NCI-H2196 (cell line): Measurements from ENCODE around the gene KIAA0319L.
A peak's percentile ranks its signal among the peaks of the same experiment; 100 is the strongest.

Experiments
- DNase-seq: peaks from one replicate; lab custom pipeline; 2025; ENCODE audit not compliant: unreplicated experiment; lab: John Stamatoyannopoulos, UW

Gene KIAA0319L

DNA sequence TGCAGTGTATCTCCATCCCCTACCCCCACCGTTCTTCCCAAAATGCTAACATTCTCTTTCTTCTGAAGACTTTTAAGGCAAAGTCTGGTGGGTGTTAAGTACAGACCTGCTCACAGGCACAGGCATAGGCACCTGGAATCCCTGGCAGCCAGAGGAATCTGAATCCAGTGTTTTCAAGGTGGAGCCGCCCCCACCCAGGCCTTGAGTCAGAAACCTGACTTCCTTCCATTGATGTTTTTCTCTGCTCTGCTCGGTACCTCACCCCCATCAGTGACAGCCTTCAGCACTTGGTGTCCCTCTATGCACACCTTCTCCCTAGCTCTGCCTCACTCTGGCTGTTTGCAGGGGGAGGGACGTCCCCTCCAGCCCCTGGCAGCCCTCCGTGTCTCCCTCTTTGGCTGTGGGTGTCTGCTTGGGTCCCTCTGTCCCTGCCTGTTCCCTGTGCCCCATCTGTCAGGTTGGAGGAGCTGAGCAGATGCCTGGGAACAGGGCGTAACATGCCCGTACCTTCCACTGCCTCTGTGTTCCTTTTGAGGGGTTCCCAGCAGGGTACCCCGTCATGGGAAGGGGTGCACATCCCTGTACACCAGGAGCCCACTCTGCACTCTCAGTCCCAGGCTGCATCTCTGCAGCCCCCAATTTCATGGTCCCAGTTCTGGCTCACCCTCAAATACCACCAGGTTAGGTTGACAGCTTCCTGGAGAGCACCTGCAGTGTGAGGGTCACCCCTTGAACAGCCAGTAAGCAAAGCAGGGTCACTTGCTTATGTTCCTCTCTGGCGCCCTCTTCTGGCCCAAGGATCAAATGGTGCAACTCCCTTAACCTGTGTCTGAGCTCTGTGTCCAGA is 7.1 kb upstream of the KIAA0319L start:
- DNase-seq: peak; percentile 85

DNA sequence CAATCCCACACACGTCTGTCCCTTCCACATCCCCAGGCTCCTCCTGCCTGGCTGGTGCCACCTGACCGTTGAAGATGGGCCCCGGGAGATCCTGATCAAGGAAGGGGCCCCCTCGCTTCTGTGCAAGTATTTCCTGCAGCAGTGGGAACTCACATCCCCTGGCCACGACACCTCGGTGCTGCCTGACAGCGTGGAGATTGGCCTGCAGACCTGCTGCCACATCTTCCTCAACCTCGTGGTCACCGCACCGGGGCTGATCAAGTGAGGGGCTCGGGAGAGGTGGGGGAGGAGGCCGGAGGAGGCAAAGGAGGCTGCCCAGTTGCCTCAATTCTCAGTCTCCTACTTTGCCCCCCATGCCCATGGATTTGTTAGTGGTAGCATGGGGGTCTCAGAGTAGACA is 6.0 kb upstream of the KIAA0319L start:
- no peak for DNase-seq

DNA sequence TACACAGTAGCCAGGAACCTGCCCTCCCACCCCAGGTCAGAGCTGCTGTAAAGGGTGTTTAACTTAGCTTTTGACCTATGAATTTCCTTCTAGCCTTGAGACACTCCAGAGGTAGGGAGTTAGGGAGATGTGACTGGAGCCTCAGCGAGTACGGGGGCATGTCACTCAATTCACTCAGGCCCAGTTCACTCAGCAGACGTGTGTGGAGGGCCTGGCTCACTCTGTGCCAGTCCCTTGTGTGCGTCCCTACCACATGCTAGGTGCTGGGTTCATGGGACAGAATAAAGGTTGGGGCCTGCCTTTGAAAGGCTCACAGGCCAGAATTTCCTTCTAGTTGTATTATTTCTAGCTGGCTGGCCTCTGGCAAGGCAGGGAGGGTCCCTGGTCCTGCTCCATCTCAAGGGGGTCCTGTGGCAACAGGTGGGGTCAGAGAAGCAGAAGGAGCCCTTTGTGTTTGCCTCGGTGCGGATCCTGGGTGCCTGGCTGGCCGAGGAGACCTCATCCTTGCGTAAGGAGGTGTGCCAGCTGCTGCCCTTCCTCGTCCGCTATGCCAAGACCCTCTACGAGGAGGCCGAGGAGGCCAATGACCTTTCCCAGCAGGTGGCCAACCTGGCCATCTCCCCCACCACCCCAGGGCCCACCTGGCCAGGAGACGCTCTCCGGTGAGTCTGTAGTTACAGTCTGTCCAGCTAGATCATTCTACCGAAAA is 4.9 kb upstream of the KIAA0319L start:
- no peak for DNase-seq

DNA sequence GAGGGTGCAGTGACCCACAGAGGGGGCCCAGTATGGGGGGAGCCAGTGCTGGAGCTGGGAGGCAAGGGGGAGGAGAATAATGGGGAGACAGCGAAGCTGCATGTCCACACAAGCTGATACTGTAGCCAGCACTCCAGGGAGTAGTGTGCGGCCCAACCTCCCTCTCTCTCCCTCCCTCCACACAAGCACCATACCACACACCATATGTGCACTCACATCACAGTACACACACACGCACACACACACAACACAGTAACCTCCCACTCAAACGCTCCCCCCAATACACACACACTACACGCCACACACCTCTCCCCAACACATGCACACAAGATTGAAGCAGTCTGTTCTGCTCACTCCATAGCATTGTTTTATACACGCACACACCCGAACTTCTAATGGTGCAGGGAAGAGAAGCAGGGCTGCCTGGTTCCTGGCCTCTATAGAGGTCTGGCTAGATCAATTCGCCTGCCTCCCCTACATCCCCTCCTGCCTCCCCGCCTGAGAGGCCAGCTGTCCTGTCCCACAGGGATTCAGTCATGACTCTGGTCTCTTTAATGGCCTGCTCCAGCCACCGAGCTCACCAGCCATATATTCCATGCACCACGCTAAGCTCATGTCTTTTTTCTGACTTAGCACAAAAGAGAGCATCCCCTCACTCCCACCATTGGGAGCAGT is 4.2 kb upstream of the KIAA0319L start:
- no peak for DNase-seq

DNA sequence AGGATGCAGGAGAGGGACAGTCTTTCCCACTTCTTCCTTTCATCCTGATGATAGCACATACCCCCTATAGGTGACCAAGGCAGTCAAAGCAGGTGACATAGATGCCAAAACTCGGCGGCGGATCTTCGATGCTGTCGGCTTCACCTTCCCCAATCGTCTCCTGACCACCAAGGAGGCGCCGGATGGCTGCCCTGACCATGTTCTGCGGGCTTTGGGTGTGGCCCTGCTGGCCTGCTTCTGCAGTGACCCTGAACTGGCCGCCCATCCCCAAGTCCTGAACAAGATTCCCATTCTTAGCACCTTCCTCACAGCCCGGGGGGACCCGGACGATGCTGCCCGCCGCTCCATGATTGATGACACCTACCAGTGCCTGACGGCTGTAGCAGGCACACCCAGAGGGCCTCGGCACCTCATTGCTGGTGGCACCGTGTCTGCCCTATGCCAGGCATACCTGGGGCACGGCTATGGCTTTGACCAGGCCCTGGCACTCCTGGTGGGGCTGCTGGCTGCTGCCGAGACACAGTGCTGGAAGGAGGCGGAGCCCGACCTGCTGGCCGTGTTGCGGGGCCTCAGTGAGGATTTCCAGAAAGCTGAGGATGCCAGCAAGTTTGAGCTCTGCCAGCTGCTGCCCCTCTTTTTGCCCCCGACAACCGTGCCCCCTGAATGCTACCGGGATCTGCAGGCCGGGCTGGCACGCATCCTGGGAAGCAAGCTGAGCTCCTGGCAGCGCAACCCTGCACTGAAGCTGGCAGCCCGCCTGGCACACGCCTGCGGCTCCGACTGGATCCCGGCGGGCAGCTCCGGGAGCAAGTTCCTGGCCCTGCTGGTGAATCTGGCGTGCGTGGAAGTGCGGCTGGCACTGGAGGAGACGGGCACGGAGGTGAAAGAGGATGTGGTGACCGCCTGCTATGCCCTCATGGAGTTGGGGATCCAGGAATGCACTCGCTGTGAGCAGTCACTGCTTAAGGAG is 3.3 kb upstream of the KIAA0319L start:
- peak; percentile 36 for DNase-seq

DNA sequence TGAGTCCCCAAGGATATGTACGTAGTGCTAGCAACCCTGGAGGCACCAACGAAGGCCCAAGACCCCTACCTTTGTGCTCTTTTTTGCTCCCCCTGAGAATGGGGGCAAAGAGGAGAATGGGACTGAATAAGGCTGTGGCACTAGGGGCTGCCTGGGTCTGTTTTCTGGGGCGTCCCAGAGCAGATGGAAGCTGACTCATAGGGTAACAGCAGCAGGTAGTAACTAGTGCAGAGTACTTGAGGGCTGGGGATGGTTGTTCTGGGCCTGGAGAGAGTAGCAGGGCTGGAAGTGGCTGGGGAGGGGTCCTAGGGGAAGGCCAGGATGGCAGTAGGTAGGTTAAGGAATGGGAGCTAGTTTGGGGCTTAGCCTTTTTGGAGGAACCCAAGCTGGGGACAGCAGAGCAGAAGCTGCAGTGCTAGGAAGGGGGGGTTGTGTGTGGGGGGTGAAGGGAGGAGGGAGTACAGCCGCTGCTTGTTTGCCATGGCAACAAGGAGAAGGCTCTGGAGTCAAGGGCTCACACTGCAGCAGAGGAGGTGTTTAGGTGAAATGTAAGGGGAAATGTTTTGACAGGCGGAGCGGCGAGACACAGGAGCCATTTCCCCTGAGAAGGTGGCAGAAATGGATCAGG is 2.2 kb upstream of the KIAA0319L start:
- DNase-seq: no peak

DNA sequence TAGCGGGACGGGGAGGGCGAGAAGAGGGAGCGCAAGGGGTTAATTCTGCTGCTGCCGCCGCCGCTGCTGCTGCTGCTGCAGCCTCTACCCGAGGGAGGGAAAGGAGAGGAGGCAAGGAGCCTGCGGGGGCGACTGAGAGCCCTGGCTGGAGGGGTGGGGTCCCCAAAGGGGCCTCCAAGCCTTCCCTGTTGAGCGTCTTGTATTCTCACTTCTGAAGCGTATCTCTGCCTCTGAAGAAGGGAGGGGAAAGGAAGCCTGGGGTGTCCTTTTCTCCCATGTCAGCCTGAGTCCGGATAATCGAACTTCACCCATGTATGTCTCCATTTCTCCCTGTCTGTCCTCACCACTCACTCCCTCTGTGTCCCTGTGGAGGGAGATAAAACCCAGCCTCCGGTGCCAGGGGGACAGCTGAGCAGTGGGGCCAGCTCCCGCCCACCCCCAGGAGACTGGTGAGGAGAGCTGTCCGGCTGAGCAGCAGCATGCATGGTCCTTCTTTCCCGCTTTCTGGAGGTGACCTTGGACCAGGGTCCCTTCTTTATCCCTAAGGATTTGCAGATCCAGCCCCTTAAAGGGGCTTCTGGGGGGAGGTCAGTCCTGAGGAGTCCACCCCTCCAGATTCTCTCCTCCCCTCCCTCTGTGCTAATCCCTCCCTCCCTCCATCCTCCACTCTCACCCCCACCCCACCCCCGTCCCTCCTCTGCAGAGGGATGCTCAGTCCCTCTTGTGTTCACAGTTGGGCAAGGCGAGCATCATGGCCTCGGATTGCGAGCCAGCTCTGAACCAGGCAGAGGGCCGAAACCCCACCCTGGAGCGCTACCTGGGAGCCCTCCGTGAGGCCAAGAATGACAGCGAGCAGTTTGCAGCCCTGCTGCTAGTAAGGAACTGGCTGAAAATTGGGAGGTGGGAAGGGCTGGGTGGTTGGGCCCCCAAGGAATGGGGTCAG is 1.4 kb upstream of the KIAA0319L start:
- DNase-seq: no peak

DNA sequence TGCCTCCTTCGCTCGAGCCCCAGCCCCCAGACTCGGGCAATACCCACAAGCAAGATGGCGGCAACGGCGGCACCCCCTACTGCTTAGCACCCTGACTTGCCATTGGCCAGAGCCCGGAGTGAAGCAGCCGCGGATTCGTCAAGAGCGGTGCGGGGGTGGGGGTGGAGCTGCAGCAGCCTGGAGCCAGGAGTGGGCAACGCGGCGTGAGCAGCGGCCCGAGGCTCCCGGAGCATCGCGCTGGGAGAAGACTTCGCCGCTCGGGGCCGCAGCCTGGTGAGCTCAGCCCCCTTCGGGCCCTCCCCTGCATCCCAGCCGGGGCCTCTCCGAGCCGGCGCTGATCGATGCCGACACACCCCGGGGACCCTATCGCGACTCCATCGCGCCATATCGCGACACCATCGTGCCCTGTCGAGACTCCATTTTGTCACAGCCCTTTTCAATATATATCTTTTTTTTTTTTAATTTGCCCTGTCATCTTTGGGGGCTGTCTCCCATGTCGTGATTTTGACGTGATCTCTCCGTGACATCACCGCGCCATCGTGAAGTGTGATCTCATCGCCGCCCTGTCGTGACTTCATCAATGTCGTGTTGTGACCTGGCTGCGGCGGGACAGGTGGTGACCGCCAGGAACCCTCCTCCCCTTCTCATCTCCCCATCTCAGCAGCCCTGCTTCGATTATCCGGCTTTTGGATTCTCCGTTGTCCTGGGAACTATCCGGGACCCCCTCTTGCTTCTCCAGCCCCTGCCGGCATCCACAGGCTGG is 589 bp upstream of the KIAA0319L start, which contains the start of gene NCDN:
Gene NCDN (plus strand): TSS at position 189 of the 763 bp plus-strand sequence. CDS start 392 bp downstream, at position 581.
- peak; percentile 94 for DNase-seq

DNA sequence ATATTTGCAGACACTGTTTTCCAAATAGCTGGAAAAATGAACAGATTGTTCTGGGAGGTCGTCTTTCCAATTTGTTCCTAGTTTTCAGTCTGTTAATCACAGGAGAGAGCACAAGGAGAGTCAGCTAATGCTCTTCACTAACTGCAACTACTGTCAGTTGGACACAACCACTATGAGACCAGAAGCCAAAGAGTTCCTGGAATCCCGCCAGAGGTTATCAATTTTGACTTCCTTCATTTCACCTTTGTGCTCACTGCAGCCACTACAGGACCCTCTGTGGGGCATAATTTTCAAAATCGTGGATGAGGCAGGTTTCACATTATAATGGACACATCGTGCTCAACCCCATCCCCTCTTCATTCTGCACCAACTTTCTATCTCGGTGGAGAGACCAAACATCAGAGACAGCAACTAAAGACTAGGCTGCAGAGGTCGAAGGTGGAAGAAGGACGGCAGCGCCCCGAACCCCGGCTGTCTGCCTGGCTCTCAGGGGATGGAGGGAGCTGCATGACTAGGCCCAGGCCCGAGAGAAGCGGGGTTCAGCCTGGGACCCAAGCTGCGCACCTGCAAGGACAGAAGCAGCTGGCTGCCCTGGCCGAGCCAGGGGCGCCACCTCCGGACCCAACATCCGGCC is 602 bp downstream of the KIAA0319L start:
- DNase-seq: no peak

DNA sequence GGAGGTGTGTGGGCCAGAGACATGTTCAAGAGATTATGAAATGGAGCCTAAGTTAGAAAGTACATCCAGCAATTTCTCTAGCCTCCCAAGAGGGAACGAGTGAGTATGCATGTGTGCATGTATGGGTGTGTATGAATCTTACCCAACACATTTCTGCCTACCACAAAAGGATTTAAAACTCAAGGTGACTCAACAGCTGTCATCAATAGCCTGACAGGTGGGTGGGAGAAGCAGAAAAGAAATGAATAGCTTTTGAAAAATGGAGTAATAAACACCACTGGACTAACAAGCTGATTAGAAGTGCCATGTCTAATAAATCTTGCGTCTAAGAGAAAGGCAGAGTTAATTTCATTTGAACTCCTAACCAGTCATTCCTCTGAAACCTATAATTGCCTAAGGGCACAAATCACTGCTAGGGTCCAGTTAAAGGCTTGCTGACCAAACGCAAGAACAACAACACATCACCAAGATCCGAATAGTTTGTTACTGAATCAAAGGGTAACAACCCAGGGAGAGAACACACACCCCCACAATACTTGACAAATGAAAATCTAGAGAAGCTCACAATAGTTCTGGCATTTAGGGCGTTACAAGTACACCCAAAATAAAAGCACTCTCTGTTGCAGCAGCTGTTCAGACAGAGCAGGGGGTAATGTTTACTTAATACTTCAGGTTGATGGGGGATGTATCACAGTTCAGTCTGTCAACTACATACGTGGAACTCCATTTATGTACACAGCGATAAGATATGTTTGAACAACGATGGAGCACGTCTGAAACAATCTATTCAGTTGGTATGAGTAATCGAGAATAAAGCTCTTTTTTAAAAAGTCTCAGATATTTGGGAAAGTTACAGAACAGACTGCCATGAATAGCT is 1.4 kb downstream of the KIAA0319L start:
- DNase-seq: peak; percentile 62

DNA sequence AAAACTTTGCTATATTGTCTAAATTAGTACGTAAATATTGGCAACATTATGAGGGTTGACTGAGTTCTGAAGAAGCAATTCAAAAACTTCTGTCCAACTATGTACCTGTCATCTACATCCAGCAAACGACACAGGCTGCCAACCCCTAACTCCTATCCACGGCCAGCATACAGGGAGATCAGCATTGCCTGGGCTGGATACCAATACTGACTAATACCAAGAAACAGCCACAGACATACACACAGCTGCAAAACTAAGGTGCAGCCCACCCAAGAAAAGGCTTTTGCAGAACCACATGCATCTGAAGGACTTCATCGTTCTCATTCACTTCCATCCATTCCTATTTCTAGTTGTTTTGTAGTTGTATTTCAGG is 2.0 kb downstream of the KIAA0319L start:
- DNase-seq: no peak

DNA sequence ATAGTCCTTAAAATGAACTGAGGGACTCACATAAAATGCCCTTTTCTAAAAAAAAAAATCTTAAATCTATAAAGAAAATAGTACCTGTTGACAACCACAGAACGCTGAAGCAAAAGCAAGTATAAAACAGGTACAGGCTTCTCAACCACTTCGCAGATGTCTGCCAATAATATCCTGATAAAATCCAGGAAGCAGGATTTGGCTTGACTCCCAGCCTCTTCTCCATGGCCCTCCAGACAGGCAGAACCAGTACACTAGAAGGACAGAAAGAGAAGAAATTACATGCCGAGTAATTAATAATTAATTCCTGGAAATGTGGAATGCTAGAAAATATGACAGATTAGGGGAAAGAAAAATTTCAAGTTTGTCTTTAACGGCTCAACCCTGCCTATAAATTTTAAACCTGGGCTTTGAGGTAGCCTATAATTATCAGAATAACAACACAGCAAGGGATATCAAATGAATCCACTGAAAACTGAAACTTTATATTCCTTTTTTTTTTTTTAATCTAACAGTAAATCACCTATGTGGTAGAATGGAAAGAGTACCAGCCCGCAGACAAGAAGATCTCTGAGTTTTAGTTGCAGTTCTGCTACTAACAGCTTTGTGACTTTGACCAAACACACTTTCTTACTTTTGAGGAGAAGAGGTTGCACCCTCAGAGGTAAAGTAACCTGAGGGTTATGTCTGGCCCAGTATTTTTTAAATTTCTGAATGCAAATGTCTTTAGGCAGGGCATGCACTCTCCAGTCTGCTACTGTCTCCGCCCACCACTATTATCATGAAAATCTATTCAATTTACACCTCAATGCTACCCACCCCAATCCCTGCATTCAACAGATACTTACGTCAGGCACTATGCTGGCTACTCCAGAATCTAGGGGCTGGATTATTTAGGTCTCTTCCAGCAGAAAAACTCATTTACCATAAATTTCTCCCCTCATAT is 2.7 kb downstream of the KIAA0319L start:
- DNase-seq: peak; percentile 50

DNA sequence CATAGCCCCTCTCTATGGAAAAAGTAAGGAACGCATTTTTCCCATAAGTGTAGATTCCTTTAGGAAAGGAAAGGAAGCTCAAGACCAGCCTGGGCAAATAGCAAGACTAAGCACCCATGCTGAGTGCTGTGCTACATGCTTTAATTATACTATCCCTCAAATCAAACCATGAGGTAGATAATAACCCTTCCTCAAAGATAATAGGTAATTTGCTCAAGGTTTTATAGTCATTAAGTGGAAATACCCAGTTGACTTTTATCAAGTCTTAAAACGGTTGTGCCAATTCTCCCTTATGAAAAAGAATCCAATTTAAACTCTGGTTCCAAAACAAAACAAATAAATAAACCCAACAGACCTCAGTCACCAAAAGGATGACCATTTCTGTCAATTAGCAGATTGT is 3.4 kb downstream of the KIAA0319L start:
- DNase-seq: no peak

DNA sequence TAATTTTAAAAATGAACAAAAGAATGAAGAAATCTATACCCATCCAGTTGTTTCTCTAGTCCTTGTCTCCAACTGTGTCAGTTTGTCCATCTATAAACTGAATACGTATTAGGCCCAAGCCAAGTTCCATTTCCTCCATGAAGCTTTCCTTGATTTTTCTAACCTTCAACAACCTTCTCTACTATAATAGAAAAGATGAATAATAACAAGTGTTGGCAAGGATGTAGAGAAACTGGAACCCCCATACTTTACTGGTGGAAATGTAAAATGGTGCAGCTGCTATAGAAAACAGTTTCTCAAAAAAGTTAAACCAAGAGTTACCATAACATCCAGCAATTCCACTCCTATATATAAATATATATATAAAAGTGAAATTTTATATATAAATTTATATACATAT is 10.6 kb downstream of the KIAA0319L start:
- DNase-seq: no peak

DNA sequence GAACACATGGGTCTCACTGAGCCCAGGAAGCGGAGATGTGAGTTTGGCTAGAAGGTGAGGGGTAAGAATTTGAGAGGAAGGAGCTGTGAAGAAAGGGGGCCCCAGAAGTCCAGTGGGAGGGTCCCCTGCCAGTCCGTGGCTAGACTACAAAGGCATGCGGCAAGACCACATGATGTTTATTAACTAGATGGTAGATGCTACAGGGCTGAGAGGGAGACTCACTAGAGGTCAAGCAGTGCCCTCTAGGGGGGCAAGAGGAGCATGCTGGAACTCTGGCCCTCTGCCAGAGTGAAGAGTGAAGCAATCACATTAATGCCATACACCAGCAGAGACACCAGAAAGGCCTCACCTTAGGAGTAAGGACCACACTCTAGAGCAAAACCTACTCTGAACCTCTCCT is 12.2 kb downstream of the KIAA0319L start:
- DNase-seq: peak; percentile 70

DNA sequence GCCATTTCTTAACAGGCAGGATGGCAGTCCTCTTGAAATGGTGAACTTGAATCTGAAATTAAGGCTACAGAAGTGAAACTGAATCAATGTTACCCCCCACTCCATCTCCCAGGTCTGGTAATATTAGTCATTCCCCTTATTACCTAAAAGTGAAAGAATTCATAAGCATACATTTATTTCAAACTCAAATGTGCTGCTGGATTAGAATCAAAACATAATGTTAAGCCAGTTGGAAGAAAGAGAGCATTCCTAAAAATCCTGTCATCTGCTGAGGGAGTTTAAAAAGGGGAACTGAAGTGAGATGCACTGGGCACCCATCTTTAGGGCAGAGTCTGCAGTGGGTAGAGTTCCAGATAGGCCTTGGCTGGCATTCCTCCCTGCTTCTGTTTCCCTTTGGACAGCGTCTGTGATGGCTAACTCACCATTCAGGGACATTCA is 17.4 kb downstream of the KIAA0319L start:
- no peak for DNase-seq
